ENCODE measurements around the gene COL11A1. TPM values are rescaled to one million over a fixed set of nuclear protein-coding genes. Genes with fewer than 3 reads are reported as not detected.

The COL11A1 gene
- total RNA-seq, 6 experiments from 2014 or later, result 0.31 TPM; not detected in 5

GRCh38 chr1:103125219-103125618 is 16.9 kb upstream of the COL11A1 start:
- Histone ChIP-seq H3K4me1 (no peaks in the 10 kb centered on the region), H3K9me3 (no peaks in the 10 kb centered on the region), H3K4me3 (no peak overlapping the region), H3K27me3 (no peaks in the 10 kb centered on the region), H3K36me3 (no peaks in the 10 kb centered on the region), H3K27ac (no peak overlapping the region)
- ATAC-seq, result no peak
- intact Hi-C loops (cut with DNase I), result no loop called here
- TF ChIP-seq CTCF (IDR thresholded peaks at IDR 0.05) (no peak), POLR2A (IDR thresholded peaks at IDR 0.05) (no peak)
- no peak for DNase-seq
- 22% methylated on average over 2 of the region's 2 CpGs for WGBS (ENCODE audit: insufficient coverage, low coverage, low lambda C conversion rate, missing lambda C conversion rate)

DNA sequence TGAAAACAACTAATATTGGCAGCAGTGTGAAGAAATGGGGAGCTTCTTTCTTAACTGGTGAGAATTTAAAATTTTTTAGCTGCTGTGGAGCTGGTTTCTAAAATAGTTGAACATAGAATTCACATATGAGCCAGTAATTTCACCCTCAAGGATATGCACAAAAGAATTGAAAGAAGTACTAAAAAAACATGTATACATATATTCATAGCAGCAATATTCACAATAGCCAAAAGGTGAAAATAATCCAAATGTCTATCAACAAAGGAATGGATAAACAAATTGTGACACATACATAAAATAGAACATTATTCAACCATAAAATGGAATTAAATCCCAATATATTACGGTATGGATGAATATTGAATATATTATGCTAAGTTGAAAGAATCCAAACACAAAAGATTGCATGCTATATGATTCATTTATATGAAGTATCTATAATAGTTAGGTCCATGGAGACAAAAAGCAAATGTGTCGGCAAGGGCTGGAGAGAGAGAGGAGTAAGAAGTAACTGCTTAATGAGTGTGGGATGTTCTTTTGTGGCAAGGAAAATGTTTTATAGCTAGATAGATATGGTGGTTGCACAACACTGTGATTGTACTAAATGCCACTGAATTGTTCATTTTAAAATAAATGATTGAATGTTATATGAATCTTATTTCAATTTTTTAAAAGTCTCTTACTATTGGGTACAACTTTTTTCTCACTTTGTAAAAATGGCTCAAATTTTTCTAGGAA is 14.8 kb upstream of the COL11A1 start:
- 55% methylated on average over 2 of the region's 2 CpGs for WGBS (ENCODE audit: insufficient coverage, low coverage, low lambda C conversion rate, missing lambda C conversion rate)
- no peak overlapping the region for H3K27ac ChIP-seq
- intact Hi-C loops (cut with DNase I), result no loop called here
- DNase-seq (no peak), ATAC-seq (no peak)
- no peaks in the 10 kb centered on the region for H3K4me1 ChIP-seq
- H3K36me3 ChIP-seq, result no peaks in the 10 kb centered on the region
- no peaks in the 10 kb centered on the region for H3K9me3 ChIP-seq
- no peak overlapping the region for H3K4me3 ChIP-seq
- no peaks in the 10 kb centered on the region for H3K27me3 ChIP-seq
- TF ChIP-seq CTCF (IDR thresholded peaks at IDR 0.05), result no peak
- no peak for TF ChIP-seq POLR2A (IDR thresholded peaks at IDR 0.05)

DNA sequence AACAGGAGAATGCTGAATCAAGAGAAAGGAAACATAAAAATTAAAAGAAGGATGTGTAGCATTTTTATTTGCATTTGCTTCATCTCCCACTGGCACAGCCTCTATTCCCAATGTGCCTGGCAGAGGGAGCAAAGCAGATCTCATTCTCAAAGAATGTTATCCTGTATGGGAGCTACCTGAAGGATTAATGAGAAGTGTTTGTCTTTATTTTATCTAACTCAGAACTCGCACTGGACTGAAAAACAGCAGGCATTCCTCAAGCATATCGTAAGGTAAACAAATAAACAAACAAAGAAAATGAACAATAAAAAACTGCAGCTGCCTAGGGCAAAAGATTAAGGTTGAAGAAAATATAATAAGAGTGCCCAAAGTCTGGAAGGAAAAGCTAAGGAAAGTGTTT is 12.7 kb upstream of the COL11A1 start:
- Histone ChIP-seq H3K27me3 (no peaks in the 10 kb centered on the region), H3K4me1 (no peaks in the 10 kb centered on the region), H3K27ac (no peak overlapping the region), H3K9me3 (no peaks in the 10 kb centered on the region), H3K4me3 (no peak overlapping the region), H3K36me3 (no peaks in the 10 kb centered on the region)
- intact Hi-C loops (cut with DNase I), result no loop called here
- 49% methylated on average over 2 of the region's 2 CpGs for WGBS (ENCODE audit: insufficient coverage, low coverage, low lambda C conversion rate, missing lambda C conversion rate)
- ATAC-seq (no peak), DNase-seq (no peak)
- TF ChIP-seq CTCF (IDR thresholded peaks at IDR 0.05) (no peak), POLR2A (IDR thresholded peaks at IDR 0.05) (no peak)

DNA sequence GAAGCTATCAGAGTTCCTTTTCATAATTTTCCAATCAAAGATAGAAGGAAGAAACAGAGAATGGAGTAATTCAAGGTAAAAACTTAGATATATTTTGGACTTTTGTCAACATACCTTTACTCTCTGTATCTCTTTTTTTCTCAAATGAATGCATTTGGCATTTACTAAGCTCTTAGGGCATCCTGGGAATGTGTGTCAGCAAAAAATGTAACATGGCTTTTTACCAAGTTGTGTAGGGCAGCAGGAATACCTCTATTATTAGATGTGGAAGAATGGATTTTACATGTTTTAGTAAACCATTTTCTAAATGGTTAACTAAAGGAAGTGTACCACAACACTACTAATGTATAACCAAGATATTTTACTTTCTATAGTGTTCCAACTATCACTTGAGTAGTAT is 4.2 kb upstream of the COL11A1 start:
- H3K9me3 ChIP-seq, result no peaks in the 10 kb centered on the region
- intact Hi-C loops (cut with DNase I), result no loop called here
- TF ChIP-seq CTCF (IDR thresholded peaks at IDR 0.05) (no peak), POLR2A (IDR thresholded peaks at IDR 0.05) (no peak)

More for the DNA sequence above, 4.2 kb upstream of the COL11A1 start:
- ATAC-seq (no peak), DNase-seq (no peak)
- Histone ChIP-seq H3K4me1 (no peaks in the 10 kb centered on the region), H3K27me3 (no peaks in the 10 kb centered on the region), H3K36me3 (no peaks in the 10 kb centered on the region), H3K27ac (no peak overlapping the region), H3K4me3 (no peak overlapping the region)
